ENCODE results near the gene PRR12. TPM values are rescaled to one million over a fixed set of nuclear protein-coding genes. Genes with fewer than 3 reads are reported as not detected.

The PRR12 gene
- total and polyA plus RNA-seq, 9 of the 15 experiments (the other 6 are each of a cell fraction or from before 2014, with no cell fraction given), result 0.01 to 21.1 (median 0.98) TPM

GRCh38 chr19:49641688-49642491 is 50.9 kb downstream of the PRR12 start, which contains the start of gene SCAF1 (continued):
- TF ChIP-seq ZNF695 (CRISPR knock-in tag; IDR thresholded peaks at IDR 0.05) (no peak), ZNF197 (CRISPR knock-in tag; IDR thresholded peaks at IDR 0.05; ENCODE audit: low read depth) (peak; percentile 96), NFATC3 (IDR thresholded peaks at IDR 0.05) (no peak), POLR2A (conservative IDR thresholded peaks at IDR 0.05) (peak; percentile 92), ZNF444 (CRISPR knock-in tag; IDR thresholded peaks at IDR 0.05) (no peak), MYBL2 (IDR thresholded peaks at IDR 0.05; ENCODE audit: low read depth) (no peak), MYBL2 (CRISPR knock-in tag; IDR thresholded peaks at IDR 0.05; ENCODE audit: borderline replicate concordance) (no peak), ZBTB11 (CRISPR knock-in tag; IDR thresholded peaks at IDR 0.05) (peak in 1 of 3 experiments; percentile 91; a peak in 3 of 6 replicates), FOXP4 (CRISPR knock-in tag; IDR thresholded peaks at IDR 0.05; ENCODE audit: borderline replicate concordance) (no peak), CSDE1 (IDR thresholded peaks at IDR 0.05) (no peak), LEF1 (IDR thresholded peaks at IDR 0.05) (no peak), NCOA2 (IDR thresholded peaks at IDR 0.05; ENCODE audit: partially characterized antibody in 2 of 2) (no peak), ZBTB9 (CRISPR knock-in tag; IDR thresholded peaks at IDR 0.05) (peak; percentile 55; the same call in 1 of the 2 replicates), PHB2 (IDR thresholded peaks at IDR 0.05; ENCODE audit: low read depth) (no peak), SFPQ (IDR thresholded peaks at IDR 0.05; ENCODE audit: low read depth, low read length) (no peak), MITF (IDR thresholded peaks at IDR 0.05) (no peak), ZNF121 (CRISPR knock-in tag; conservative IDR thresholded peaks at IDR 0.05) (no peak)

All from K562 (cell line).